SU-DHL-6 (cell line): ENCODE data around the gene TCP11.
A peak's percentile ranks its signal among the peaks of the same experiment; 100 is the strongest.

Experiments used
- EZH2phosphoT487 ChIP-seq: fragments of 200-600 bp; sonication (generic), shearing (Covaris generic); conservative IDR thresholded peaks from 2 replicates; pipeline ENCODE4 v1.6.1; 2018; ENCODE audit warnings: mild to moderate bottlenecking, antibody characterized with exemption, low read length, moderate library complexity, mixed read lengths
- TF ChIP-seq, protein P1 (sequence below): fragments of 200-600 bp; sonication (generic); IDR thresholded peaks from one replicate; pipeline ENCODE4 v1.5.1; 2017; ENCODE audit warnings: antibody characterized with exemption, mild to moderate bottlenecking, low read length, moderate library complexity; ENCODE audit not compliant: insufficient read depth, poor library complexity, severe bottlenecking

GRCh38 chr6:35139924-35140638, 1.1 kb downstream of the TCP11 start:
- TF ChIP-seq EZH2phosphoT487 = no peak
- TF ChIP-seq, protein P1, sequence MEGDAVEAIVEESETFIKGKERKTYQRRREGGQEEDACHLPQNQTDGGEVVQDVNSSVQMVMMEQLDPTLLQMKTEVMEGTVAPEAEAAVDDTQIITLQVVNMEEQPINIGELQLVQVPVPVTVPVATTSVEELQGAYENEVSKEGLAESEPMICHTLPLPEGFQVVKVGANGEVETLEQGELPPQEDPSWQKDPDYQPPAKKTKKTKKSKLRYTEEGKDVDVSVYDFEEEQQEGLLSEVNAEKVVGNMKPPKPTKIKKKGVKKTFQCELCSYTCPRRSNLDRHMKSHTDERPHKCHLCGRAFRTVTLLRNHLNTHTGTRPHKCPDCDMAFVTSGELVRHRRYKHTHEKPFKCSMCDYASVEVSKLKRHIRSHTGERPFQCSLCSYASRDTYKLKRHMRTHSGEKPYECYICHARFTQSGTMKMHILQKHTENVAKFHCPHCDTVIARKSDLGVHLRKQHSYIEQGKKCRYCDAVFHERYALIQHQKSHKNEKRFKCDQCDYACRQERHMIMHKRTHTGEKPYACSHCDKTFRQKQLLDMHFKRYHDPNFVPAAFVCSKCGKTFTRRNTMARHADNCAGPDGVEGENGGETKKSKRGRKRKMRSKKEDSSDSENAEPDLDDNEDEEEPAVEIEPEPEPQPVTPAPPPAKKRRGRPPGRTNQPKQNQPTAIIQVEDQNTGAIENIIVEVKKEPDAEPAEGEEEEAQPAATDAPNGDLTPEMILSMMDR = peak; percentile 97
